HepG2 (cell line): ENCODE results near the gene AUTS2.

ENCODE experiments used
- CEBPB ChIP-seq: IDR thresholded peaks from 2 replicates; pipeline ENCODE4 v1.6.1; 2011; ENCODE audit warnings: low read depth, low read length, improper control_type of control experiment, borderline replicate concordance
- HOXA5 ChIP-seq: sonication (generic); formaldehyde crosslinking; IDR thresholded peaks from 2 replicates; pipeline ENCODE4 v1.4.0; 2020; ENCODE audit warnings: missing genetic modification reagents
- NFYB ChIP-seq: sonication (generic); formaldehyde crosslinking; IDR thresholded peaks from 2 replicates; pipeline ENCODE4 v1.4.0; 2020; ENCODE audit warnings: missing genetic modification reagents
- POLR2AphosphoS5 ChIP-seq: IDR thresholded peaks from 2 replicates; pipeline ENCODE4 v1.6.1; 2012; ENCODE audit warnings: low read depth, low read length
- PRDM15 ChIP-seq: sonication (generic); formaldehyde crosslinking; IDR thresholded peaks from 2 replicates; pipeline ENCODE4 v1.4.0; 2020; ENCODE audit warnings: missing genetic modification reagents
- RAD21 ChIP-seq: fragments of 450-650 bp; formaldehyde crosslinking; IDR thresholded peaks from 2 replicates; pipeline ENCODE4 v1.5.0; 2020; ENCODE audit warnings: mild to moderate bottlenecking
- RNF2 ChIP-seq: fragments of 450-650 bp; conservative IDR thresholded peaks from 2 replicates; pipeline ENCODE4 v1.6.1; 2016; ENCODE audit warnings: low read depth
- ZNF121 ChIP-seq: sonication (generic); formaldehyde crosslinking; IDR thresholded peaks from 2 replicates; pipeline ENCODE4 v1.5.0; 2020; ENCODE audit warnings: mild to moderate bottlenecking, missing genetic modification reagents
- ZNF235 ChIP-seq: sonication (generic); formaldehyde crosslinking; IDR thresholded peaks from 2 replicates; pipeline ENCODE4 v1.8.1; 2023; ENCODE audit warnings: mild to moderate bottlenecking, missing genetic modification reagents, borderline replicate concordance
- ZNF569 ChIP-seq: sonication (generic); formaldehyde crosslinking; IDR thresholded peaks from 2 replicates; pipeline ENCODE4 v1.5.0; 2020; ENCODE audit warnings: mild to moderate bottlenecking, missing genetic modification reagents, moderate library complexity, borderline replicate concordance
- ZSCAN25 ChIP-seq: sonication (generic); formaldehyde crosslinking; IDR thresholded peaks from 2 replicates; pipeline ENCODE4 v1.8.0; 2022; ENCODE audit warnings: mild to moderate bottlenecking, missing genetic modification reagents

GRCh38 chr7:70008466-70008865 is 410.2 kb downstream of the AUTS2 start:
- TF ChIP-seq HOXA5 (CRISPR knock-in tag) = no peak
- no peak for TF ChIP-seq NFYB (CRISPR knock-in tag)
- TF ChIP-seq ZNF121 = no peak
- no peak for TF ChIP-seq ZSCAN25 (CRISPR knock-in tag)
- no peak for TF ChIP-seq PRDM15
- TF ChIP-seq RAD21 (CRISPR knock-in tag) = no peak
- no peak for TF ChIP-seq RNF2
- TF ChIP-seq CEBPB = no peak
- TF ChIP-seq POLR2AphosphoS5 = no peak
- TF ChIP-seq ZNF235 (CRISPR knock-in tag) = no peak
- no peak for TF ChIP-seq ZNF569 (CRISPR knock-in tag)
